HUES48 (cell line): Measurements from ENCODE around the gene LPAR5.
A peak's percentile ranks its signal among the peaks of the same experiment; 100 is the strongest.
"Not testable (repeated sequence)": the region's sequence is repeated elsewhere in the genome, so short reads cannot be mapped to it uniquely, and the experiment has no call there.

Source experiments
- H3K27ac ChIP-seq: one replicate; pipeline ENCODE4 v1.7.0; 2013; ENCODE audit warnings: low read depth, low read length, inconsistent platforms
- H3K27me3 ChIP-seq: 2 replicates; pipeline ENCODE4 v1.6.1; 2013; ENCODE audit warnings: mild to moderate bottlenecking, low read length; ENCODE audit not compliant: control insufficient read depth, insufficient read depth
- H3K36me3 ChIP-seq: 2 replicates; pipeline ENCODE4 v1.6.1; 2013; ENCODE audit warnings: low read length; ENCODE audit not compliant: control insufficient read depth, insufficient read depth
- H3K4me1 ChIP-seq: 2 replicates; pipeline ENCODE4 v1.6.1; 2013; ENCODE audit warnings: mild to moderate bottlenecking, low read length; ENCODE audit not compliant: control insufficient read depth, insufficient read depth
- H3K4me3 ChIP-seq: 2 replicates; pipeline ENCODE4 v1.5.1; 2013; ENCODE audit warnings: mild to moderate bottlenecking, low read depth, low read length
- H3K9ac ChIP-seq: 2 replicates; pipeline ENCODE4 v1.6.1; 2013; ENCODE audit warnings: mild to moderate bottlenecking, low read depth, low read length, moderate library complexity
- H3K9me3 ChIP-seq: 2 replicates; pipeline ENCODE4 v1.6.1; 2013; ENCODE audit warnings: low read length; ENCODE audit not compliant: control insufficient read depth, insufficient read depth

Gene LPAR5

DNA sequence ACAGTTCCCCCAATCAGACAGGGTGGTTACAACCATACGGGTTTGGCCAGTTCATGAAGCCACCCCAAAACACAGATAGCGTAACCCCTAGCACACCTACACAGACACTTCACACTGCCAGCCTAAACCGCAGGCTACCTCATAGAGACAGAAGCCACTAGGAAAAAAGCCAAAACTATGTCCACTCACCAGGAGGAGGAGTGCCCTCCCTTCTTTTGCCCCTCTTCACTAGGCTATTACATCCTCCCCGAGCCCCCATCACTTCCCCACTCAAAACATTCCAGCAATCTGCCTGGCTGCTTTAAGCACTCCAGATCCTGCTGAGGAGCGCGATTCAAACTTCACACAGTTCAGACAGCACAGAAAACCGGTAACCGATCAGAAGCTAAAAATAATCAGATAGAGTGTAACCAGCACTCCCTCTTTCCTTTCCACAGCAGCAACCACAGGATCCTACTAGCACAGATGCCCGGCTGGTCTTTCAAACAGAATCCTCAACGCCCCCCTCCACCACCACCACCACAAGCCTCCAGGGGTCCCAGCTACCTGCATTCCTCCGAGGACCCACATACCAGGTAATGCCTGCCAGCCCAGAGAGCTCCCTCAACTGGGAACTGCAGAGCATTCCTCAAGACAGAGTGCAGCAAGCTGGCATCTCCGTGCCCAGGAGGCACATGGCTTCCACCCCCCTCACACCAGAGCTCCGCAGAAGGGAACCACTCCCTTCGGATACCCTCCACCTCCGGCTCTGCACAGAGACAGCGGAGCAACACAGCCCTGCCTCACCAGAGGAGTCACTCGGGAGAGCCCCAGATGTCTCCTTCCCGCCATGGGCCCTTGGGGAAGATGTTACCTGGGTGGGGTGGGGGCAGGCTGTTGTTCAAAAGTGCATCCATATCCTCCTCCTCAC, 30.1 kb downstream of the LPAR5 start:
- no peaks in the 10 kb centered on the region for H3K27me3 ChIP-seq
- peak overlapping the region; percentile 93 for H3K27ac ChIP-seq
- peak overlapping the region; percentile 42; the same call in 1 of the 2 replicates for H3K9ac ChIP-seq
- H3K4me3 ChIP-seq, result peak overlapping the region; percentile 84
- H3K36me3 ChIP-seq, result peaks cover 48% of the 10 kb centered on the region
- no peaks in the 10 kb centered on the region for H3K9me3 ChIP-seq
- peaks cover 27% of the 10 kb centered on the region for H3K4me1 ChIP-seq

DNA sequence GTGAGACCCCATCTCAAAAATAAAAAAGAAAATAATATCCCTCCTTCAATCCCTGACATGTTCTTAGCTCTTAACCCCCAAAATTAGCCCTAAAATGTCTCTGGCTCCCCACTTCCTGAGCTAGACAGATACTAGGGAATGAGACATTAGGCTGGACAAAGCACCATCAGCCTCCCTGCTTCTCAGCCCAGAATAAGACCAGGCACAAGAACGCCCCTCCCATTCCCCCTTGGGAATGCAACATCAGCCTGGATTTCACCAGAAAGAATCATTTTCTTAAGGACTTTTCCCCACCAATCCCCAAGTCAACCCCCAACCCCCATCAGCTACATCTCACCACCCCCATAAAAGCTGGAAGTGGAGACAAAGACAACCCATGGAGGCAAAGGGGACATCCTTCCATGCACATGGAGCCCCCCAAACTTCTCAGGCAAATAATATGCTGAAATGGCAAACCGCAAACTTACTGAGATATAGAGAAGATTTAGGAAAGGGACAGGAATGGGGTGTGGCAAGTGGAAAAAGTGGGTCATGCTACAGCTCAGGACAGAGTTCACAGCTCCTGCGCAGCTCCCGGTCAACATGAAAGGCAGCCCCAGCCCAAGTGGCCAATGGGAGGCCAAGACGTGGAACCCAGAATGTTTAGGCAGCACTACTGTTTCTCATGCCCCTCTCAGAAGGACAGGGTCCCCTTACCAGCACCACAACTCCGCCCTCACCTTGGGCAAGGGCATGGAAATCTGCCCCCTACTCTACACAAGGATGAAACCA, 31.3 kb downstream of the LPAR5 start:
- Histone ChIP-seq H3K4me3 (peak overlapping the region; percentile 84), H3K27ac (no peak overlapping the region), H3K4me1 (peaks cover 27% of the 10 kb centered on the region), H3K27me3 (no peaks in the 10 kb centered on the region), H3K9me3 (no peaks in the 10 kb centered on the region), H3K36me3 (peaks cover 60% of the 10 kb centered on the region), H3K9ac (no peak overlapping the region)

DNA sequence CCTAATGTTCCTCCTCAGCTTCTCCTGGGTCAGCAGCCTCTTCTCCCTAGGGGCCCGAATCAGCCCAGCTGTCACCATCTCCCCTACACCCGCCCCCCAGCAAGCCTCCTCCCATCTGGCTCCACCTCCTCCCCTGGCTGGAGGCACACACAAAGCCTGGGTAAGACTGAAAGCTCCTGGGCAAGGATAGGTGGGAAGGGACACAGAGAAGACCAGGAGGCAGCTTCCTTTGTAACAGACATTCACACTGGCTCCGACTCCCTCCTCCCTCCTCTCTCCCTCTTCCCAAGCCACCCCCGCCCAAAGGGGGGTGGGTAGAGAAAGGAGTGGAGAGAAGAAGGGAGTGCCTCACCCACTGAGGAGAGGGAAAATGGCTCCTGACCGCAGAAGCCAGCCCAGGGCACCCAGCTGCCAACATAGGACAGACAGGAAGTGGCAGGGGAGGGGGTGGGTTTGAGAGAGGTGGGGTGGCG, 32.6 kb downstream of the LPAR5 start:
- Histone ChIP-seq H3K9me3 (no peaks in the 10 kb centered on the region), H3K4me1 (peaks cover 25% of the 10 kb centered on the region), H3K27me3 (no peaks in the 10 kb centered on the region), H3K27ac (no peak overlapping the region), H3K4me3 (no peak overlapping the region), H3K36me3 (peaks cover 72% of the 10 kb centered on the region), H3K9ac (no peak overlapping the region)

DNA sequence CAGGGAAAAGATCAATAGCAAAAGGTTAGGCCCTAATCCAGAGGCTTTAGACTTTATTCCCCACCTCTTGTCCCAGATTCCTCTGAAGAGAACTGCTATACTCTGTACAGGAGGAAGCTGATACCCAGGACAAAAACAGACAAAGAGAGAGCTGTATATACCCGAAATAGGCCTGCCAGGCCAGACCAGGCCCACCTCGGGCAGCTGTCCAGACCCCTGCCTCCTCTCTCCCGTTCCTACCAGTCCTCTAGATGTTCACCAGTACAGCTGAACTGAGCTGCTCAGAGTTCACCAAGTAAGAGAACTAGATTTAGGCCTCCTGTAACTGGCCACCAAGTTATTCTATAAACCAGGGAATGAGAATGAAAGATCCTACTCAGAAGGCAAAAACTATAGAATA, 33.2 kb downstream of the LPAR5 start:
- Histone ChIP-seq H3K4me1 (peaks cover 22% of the 10 kb centered on the region), H3K9ac (no peak overlapping the region), H3K36me3 (peaks cover 78% of the 10 kb centered on the region), H3K9me3 (no peaks in the 10 kb centered on the region), H3K27me3 (no peaks in the 10 kb centered on the region), H3K27ac (no peak overlapping the region), H3K4me3 (no peak overlapping the region)

DNA sequence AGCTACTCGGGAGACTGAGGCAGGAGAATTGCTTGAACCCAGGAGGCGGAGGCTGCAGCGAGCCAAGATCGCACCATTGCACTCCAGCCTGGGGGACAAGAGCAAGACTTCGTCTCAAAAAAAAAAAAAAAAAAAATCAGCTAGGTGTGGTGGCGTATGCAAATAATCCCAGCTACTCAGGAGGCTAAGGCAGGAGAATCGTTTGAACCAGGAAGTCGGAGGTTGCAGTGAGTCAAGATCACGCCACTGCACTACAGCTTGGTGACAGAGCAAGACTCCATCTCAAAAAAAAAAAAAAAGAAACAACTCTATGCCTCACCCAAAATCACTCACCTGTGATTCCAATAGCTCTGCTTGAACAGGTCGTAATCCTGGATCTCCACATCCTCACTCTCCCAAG, 40.1 kb downstream of the LPAR5 start:
- H3K9ac ChIP-seq, H3K4me3 ChIP-seq, H3K27me3 ChIP-seq, H3K4me1 ChIP-seq, H3K9me3 ChIP-seq, H3K27ac ChIP-seq: not testable (repeated sequence)
- peaks cover 96% of the 10 kb centered on the region for H3K36me3 ChIP-seq

DNA sequence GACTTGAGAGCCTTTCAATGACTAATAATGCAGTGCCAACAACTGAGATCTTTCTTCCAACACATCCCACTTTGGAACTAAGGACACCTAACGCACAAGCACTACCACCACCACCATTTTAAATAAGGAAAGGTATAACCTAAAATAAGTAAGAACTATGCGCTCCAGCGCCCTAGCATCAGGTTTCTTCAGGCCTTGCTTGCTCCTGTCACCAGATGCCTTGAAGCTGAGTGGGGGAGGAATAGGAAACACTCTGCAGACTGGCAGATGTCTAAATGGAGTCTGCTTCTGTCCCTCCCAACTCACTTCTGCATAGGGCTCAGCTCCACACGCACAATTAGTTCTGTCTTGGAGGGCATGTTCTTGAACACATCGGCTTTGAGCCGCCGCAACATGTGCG, 43.7 kb downstream of the LPAR5 start:
- Histone ChIP-seq H3K4me1 (no peaks in the 10 kb centered on the region), H3K9me3 (no peaks in the 10 kb centered on the region), H3K4me3 (no peak overlapping the region), H3K27ac (no peak overlapping the region), H3K9ac (no peak overlapping the region), H3K27me3 (no peaks in the 10 kb centered on the region), H3K36me3 (peaks cover 97% of the 10 kb centered on the region)

DNA sequence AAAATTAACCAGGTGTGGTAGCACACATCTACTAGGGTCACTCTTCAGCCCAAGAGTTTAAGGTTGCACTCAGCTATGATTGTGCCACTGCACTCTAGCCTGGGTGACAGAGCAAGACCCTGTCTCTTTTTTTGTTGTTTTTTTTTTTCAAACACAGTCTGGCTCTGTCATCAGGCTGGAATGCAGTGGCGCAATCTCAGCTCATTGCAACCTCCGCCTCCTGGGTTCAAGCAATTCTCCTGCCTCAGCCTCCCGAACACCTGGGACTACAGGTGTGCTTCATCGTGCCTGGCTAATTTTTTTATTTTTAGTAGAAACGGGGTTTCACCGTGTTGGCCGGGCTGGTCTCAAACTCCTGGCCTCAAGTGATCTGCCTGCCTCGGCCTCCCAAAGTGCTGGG, 49.2 kb downstream of the LPAR5 start:
- not testable (repeated sequence) for H3K9ac ChIP-seq, H3K9me3 ChIP-seq, H3K4me1 ChIP-seq, H3K27me3 ChIP-seq, H3K4me3 ChIP-seq, H3K27ac ChIP-seq
- peaks cover 91% of the 10 kb centered on the region for H3K36me3 ChIP-seq

DNA sequence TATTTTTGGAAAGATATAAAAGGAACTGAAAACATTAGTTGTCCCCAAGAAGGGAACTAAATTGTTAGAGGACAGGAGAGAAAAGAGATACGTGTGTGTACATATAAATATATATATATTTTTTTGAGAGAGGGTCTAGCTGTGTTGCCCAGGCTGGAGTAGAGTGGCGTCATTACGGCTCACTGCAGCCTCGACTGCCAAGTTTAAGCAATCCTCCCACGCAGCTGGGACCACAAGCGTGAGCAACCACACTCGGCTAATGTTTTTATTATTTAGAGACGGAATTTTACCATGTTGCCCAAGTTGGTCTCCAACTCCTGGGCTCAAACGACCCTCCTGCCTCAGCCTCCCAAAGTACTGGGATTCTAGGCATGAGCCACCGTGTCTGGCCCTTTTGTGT, 51.5 kb downstream of the LPAR5 start:
- peaks cover 86% of the 10 kb centered on the region for H3K36me3 ChIP-seq

DNA sequence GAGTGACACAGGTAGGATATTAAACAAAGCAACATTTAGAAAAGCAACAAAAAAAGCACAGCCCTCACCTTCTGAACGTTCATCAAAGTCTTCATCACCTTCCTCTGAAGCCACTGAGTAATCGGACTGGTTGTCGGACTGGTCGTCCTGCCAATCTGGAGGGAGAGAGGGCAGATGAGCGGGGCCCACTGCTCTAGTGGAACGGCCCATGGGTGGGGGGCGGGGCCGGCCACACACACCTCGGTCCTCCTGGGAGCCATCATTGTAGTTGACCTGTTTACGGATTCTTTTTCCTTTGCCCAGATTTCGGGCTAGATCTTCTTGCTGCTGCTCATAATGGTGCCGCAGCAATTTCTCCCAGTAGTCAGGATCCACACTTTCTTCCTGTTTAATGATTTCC, 52.8 kb downstream of the LPAR5 start:
- no peaks in the 10 kb centered on the region for H3K9me3 ChIP-seq
- no peaks in the 10 kb centered on the region for H3K4me1 ChIP-seq
- no peak overlapping the region for H3K4me3 ChIP-seq
- no peak overlapping the region for H3K9ac ChIP-seq
- no peak overlapping the region for H3K27ac ChIP-seq
- H3K27me3 ChIP-seq, result no peaks in the 10 kb centered on the region
- H3K36me3 ChIP-seq, result peaks cover 85% of the 10 kb centered on the region

More for the DNA sequence above, 51.5 kb downstream of the LPAR5 start:
- no peaks in the 10 kb centered on the region for H3K9me3 ChIP-seq
- H3K27me3 ChIP-seq, result no peaks in the 10 kb centered on the region
- no peak overlapping the region for H3K9ac ChIP-seq
- no peak overlapping the region for H3K27ac ChIP-seq
- H3K4me1 ChIP-seq, result no peaks in the 10 kb centered on the region
- H3K4me3 ChIP-seq, result no peak overlapping the region

DNA sequence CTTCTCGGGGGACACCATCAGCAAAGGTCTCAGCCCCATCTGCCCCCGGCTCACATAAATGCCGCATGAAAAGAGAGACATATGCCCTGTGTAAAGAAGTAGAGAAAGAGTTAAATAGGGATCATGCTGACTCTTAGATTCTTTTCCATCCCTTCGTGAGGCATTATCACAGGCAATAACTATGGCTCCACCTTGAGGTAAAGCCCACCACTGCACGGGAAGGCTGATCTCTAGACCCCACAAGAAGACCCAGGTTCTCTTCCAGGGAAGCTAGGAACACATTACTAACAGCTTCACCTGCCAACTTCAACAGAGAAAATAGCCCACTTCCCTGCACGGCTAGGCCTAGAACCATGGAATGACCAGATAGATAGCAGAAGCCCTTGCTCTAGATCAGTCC, 53.6 kb downstream of the LPAR5 start:
- Histone ChIP-seq H3K36me3 (peaks cover 85% of the 10 kb centered on the region), H3K9me3 (no peaks in the 10 kb centered on the region), H3K27ac (no peak overlapping the region), H3K9ac (no peak overlapping the region), H3K27me3 (no peaks in the 10 kb centered on the region), H3K4me1 (no peaks in the 10 kb centered on the region), H3K4me3 (no peak overlapping the region)

DNA sequence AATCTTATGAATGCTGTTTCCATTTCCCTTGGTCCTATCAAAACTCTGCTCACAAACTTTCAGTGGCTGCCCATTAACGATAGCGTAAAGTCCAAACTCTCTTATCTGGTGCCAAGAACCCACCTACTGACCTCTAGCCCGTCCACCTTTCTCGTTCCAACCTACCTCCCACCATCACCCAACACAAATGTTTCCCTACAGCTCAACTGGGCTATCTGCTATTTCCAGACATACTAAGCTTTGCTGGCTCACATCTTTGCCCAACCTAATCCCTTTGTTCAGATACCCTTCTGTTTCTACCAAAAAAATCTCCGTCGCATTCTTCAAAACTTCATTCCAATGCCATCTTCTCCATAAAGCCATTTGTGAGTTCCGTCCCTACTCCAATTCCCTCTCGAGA, 60.1 kb downstream of the LPAR5 start:
- H3K4me3 ChIP-seq, result no peak overlapping the region
- no peaks in the 10 kb centered on the region for H3K27me3 ChIP-seq
- H3K27ac ChIP-seq, result no peak overlapping the region
- H3K9ac ChIP-seq, result no peak overlapping the region
- no peaks in the 10 kb centered on the region for H3K4me1 ChIP-seq
- H3K9me3 ChIP-seq, result no peaks in the 10 kb centered on the region
- peaks cover 89% of the 10 kb centered on the region for H3K36me3 ChIP-seq
